Stimulated activated CD8-positive, alpha-beta memory T cell treated with anti-CD3 and anti-CD28 coated beads, Interleukin-15, amount 100 ng/mL, for 24 hours (primary cell): ENCODE measurements around the gene NBAS.

Experiments
- DNase-seq: peaks from one replicate; pipeline ENCODE4 v3.0.0-alpha.2; 2020; ENCODE audit warnings: low read depth

The NBAS gene

GRCh38 chr2:15206419-15206818 lies 354.7 kb downstream of the NBAS start:
- no peak for DNase-seq

DNA sequence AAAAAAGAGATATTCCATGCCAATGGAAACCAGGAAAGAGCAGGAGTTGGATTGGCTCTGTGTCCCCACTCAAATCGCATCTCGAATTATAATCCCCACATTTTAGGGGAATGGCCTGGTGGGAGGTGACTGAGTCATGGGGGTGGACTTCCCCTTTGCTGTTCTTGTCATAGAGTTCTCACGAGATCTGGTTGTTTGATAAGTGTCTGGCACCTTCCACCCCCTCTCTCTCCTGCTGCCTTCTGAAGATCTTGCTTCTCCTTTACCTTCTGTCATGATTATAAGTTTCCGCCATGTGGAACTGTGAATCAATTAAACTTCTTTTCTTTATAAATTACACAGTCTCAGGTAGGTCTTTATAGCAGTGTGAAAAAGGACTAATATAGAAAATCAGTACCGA lies 355.6 kb downstream of the NBAS start:
- no peak for DNase-seq

GRCh38 chr2:15201009-15201408 lies 360.1 kb downstream of the NBAS start:
- DNase-seq = no peak

DNA sequence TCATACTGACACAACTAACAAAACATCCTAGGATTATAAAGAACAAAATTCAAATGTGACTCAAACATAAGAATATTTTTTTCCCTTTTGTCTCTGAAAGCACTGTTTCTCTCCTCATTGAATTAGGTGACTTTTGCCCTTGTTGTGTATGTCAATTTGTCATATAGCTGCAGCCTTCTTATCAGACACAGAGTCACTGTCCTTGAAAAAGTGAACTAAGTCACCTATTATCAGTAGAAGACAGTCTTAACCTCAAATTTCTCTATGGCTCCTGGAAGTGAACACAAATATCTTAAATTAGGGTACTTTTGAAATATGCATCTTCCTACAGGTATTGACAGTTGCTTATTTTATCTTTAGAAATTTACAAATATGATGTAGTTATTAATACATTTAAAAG lies 360.6 kb downstream of the NBAS start:
- DNase-seq = no peak

- DNase-seq = no peak
Measured at GRCh38 chr2:15198051-15198450, 363.1 kb downstream of the NBAS start.

- no peak for DNase-seq
Measured at GRCh38 chr2:15195813-15196212, 365.3 kb downstream of the NBAS start.

GRCh38 chr2:15191789-15192188 lies 369.3 kb downstream of the NBAS start:
- no peak for DNase-seq

DNA sequence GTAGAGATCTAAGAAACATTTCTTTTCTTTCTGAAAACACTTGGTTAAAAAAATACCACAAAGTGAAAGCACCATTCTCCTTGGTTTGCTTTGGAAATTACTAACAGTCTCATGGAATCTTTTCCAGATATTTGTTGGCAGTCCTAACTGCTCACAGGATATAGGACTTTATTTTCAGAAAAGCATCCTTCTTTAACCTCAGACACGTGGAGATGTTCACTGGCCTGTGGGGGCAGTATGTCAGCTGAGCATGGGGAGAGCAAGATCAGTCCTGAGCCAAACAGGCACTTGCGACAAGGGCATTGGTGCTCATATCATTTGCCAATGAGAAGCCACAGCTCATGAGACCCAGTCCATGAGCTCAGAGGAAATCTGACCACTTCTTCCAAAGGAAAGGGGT lies 371.9 kb downstream of the NBAS start:
- no peak for DNase-seq

DNA sequence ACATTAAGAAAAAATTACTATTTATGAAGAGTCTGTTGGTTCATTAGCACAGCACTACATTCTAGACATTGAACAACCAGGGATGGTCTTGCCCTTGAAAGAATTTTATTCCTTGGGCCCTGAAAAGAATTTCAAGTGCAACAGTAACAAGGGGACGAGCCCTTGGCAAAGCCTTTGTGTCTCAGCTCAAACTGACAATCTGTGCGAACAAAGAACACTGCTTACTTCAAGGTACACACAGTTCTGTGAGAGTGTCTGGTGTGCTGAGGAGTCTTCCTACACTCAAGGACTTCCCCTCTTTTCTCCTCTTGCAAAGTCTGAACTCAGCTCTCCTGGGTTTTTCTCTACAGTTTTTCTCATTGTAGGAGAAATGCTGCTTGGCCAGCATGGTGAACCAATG lies 373.4 kb downstream of the NBAS start:
- no peak for DNase-seq

GRCh38 chr2:15186118-15186517 lies 375.0 kb downstream of the NBAS start:
- DNase-seq = no peak

DNA sequence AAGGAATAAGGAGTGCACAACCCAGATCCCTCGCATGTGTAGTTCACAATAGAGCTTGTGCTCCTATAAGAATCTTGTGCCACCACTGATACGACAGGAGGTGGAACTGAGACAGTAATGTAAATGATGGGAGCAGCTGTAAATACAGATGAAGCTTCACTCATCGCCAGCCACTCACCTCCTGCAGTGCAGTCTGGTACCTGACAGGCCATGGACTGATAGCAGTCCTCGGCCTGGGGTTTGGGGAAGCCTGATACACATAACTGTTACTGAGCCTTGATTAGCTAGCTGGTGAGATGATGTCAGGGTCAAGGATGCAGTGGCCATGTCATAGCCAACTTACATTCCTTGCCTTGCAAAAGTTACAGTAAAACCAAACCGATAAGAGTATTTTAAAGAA lies 376.6 kb downstream of the NBAS start:
- DNase-seq = no peak

- no peak for DNase-seq
Measured at GRCh38 chr2:15182275-15182674, 378.9 kb downstream of the NBAS start.

DNA sequence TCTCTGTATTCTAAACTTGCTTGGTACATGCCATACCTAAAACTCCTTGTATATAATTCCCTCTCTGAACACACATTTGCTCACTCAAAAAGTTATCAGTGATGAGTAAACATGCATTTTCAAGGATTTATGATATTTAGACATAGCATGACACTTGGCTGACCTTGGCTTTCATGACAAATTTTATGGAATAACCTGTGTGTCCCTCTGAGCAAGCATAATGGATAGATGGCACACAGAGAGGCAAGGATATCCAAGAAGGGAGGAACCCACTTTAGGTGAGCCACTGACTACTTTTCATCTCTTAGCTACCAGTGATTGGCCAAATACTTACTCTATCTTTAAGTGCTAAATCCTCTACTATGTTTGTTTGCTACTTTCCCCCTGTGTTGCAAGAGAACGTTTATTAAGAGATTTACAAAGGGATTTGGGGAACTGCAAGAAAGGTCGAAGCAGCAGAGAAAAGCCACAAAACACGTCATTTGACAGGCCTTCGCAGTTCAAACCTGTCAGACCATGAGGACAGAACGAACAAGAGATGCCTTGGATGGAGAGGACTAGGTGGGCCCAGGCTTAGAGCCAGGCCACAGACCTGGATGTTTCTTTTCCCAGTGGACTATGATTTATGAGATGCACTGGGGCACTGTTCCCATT lies 379.9 kb downstream of the NBAS start:
- no peak for DNase-seq

DNA sequence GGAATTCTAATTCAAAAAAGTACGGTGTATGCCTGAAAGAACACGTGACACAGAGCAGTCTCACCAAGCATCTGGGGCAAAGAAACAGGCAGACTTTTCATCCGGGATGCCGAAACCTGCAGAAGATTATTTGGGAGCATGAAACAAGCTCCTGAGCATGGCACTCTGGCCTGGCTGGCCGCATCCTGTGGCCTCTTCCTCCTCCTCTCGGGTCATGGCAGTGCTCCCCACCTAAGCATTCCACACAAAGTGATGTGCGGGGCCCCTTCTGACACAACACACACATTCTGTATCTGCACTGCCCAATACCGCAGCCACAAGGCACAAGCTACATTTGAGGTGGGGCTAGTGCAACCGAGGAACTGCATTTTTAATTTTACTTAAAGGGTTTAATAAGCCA lies 380.8 kb downstream of the NBAS start:
- DNase-seq = no peak

GRCh38 chr2:15178946-15179345 lies 382.2 kb downstream of the NBAS start:
- DNase-seq = no peak

- no peak for DNase-seq
Measured at GRCh38 chr2:15177103-15177502, 384.0 kb downstream of the NBAS start.

DNA sequence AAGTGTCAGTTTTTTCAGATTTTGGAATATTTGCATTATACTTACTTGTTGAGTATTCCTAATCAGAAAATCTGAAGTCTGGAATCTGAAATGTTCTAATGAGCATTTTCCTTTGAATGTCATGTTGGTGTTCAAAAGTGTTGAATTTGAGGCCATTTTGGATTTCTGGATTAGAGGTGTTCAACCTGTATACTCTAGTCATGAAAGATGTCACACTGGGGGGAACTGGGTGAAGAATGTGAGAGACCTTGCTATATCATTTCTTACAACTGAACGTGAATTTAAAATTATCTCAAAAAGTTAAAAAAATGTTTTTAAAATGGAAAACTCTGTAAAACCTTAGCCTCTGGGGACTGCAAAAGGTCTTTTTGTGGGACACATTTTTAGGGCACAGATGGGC lies 384.5 kb downstream of the NBAS start:
- DNase-seq = no peak

DNA sequence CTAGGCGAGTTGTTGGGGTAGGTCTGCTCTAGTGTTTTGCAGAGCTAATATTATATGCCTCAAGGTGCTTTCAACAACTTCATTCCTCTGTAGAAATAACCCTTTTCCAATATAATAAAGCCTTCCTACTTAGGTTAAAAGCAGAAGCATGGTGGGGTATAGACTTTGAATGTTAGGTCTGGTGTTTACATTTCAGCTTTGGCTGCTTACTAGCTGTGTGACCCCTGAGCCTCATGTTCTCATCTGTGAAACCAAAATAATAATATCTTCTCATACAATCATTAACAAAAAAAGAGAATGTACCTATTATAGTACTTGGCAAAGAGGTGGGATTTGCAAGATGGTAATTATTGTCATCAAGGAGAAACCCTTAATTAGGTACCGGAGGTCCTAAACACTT lies 386.6 kb downstream of the NBAS start:
- DNase-seq = no peak

GRCh38 chr2:15173501-15173900 lies 387.6 kb downstream of the NBAS start:
- no peak for DNase-seq

DNA sequence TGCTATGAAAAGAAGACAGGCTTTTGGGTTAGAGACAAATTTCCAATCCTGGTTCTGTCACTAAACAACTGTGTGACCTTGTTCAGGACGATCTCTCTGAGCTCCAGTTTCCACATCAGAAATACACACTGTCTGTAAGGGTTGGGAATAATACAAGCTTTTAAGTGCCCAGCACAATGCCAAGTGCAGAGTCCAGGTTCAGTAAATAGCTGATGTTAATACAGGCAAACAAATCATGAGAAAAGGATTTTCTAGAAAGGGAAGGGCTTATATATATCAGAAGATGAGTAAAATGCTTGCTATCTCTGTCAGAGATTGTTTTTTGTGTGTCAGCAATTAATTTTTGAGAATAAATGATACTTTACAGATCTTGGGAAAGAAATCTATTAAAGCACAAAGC lies 388.3 kb downstream of the NBAS start:
- DNase-seq = no peak

DNA sequence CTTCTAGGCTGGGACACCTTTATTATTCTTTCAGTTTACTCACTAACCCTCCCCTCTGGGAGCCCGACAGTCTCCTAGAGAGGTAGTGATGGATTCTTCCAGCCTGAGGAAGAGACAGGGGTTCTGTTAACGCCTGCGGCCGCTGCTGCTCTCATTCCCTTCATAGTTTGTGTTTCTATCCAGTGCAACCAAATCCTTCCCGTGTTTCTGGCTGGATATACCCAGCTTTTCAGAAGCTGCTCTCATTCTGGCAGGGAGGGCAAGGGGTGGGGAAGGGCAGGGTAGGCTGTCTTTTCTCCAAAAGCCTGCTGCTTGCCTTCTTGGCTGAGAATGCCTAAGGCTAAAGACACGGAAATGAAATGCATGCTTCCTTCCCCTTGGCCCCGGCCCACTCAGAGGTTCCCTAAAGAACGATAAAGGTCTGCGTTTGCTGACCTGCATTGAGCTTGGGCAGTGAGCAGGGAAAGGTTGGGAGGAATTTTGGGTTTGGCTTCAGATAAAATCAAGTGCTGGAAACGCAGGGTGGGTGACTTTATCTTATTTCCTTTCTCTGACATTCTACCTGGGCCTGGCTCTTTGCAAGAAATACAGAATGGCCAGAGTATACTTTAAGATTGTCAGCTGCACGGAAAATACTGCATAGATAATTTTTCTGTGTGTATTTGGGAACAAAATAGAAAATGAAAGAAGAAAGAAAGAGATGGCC lies 390.9 kb downstream of the NBAS start:
- no peak for DNase-seq

DNA sequence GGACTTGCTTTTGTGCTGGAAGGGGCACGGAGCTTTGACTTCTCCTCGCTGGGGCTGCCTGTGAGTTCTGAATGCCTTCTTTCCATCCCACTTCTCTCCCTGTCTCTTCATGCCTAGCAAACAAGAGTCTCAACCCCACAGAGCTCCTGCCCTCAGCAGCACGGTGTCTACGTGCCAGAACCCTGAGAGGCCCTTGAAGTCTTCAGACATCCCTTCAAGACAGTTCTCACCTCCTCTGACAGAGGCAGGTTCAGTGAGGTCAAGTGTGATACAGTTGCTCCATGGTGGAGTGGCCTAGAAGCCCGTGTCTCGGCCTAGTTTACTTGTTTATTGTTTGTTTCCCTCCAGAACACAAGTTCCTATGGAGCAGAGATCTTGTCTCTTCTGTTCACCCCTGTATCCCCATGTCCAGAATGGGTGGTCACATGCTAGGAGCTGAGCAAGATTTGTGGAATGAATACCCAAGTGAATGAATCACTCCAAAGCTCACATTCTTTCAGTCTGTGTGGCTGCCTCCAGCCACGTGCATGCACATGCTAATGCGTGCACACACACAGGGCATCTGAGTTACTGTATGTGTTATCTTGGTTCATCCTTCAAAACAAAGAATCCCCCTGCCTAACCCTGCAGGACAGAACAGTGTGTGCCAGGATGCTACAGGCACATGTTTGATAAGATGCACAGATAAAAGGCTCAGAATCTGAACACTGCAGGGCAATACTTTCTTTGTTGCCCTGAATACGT lies 391.6 kb downstream of the NBAS start:
- no peak for DNase-seq

GRCh38 chr2:15168116-15168515 lies 393.0 kb downstream of the NBAS start:
- DNase-seq = no peak
